Measurements from ENCODE around the gene NLGN3.

The NLGN3 gene

DNA sequence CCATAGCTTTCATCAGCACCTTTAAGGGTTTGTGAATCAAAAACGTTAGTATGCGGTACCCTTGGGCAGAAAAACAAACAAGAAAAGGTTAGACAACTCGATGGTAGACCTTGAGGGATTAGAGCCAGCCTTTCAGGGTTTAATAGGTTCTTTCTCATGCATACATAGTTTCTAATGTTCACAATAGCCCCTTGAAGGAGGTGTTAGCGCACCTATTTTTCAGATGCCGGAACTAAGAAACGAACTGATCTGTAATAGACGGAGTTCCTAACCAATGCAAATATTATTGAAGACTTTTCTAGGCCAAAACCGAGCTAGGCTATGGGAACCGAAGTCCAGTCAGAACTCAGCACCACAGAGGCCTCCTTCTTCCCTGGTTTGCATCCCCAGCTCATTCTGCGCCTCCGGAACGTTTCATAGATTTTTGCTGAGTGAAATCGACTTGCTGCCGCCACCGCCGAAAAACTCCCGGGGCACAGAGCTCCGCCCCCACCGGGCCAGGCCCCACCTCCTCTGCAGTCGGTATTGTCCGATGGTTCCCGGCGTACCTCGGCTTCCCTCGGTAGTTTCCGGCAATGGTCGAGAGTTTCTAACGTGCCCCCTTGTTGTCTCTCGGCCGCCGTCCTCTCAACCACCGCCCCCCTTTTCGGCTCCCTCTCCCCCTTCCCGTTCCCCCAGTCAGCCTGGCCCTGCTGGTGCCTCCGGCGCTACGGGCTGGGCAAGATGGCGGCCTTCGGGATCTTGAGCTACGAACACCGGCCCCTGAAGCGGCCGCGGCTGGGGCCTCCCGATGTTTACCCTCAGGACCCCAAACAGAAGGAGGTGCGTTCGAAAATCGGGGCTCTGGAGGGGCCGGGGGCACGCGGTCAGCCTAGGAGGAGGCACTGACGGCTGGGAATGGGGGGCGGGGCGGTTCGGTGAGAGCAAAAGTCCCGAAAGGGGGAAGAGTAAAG is 26.3 kb upstream of the NLGN3 start, which contains the start of gene MED12:
Gene MED12 (plus strand): TSS at position 565 of the 953 bp plus-strand sequence. CDS start 159 bp downstream, at position 724.
- DNase-seq (ENCODE audit: low read depth) = peak; percentile 68

DNA sequence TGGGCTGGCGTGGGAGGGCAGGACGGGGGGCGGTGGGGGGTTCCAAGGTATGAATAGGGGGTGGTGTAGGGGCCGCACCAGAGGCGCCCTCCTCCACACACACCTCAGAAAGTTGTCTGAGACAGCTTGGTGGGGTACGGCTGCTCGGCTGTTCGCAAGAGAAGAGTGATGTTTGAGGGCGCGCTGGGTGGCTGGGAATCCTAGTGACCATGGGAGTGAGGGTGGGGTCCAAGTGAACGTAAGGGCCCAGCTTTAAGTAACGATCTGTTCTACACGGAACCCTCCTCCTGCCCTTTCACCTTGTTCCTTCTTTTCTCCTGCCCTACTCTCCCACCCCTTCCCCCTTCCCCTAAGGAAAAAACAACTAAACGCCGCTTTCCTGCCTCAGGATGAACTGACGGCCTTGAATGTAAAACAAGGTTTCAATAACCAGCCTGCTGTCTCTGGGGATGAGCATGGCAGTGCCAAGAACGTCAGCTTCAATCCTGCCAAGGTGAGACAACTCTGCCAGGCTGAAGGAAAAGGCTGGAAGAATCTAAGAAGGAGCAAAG is 25.6 kb upstream of the NLGN3 start:
- no peak for DNase-seq (ENCODE audit: low read depth)

DNA sequence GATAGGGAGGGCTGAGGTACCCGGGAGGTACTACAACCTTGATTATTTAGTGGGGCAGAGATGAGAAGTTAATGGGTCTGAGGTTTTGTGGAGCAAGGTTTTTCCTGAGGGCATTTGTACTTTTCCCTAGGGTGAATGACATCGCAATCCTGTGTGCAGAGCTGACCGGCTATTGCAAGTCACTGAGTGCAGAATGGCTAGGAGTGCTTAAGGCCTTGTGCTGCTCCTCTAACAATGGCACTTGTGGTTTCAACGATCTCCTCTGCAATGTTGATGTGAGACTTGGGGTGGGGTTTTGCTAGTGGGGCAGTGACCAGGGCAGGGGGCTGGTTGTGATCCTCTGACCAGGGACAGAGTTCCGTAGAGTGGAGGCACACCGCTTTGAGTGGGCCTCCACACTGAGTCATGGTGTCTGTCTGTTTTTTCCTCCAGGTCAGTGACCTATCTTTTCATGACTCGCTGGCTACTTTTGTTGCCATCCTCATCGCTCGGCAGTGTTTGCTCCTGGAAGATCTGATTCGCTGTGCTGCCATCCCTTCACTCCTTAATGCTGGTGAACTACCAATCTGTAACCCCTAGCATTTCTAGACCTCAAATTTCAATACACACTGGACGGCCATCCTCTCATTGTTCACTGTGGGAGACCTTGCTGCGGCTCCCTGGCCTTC is 16.3 kb upstream of the NLGN3 start:
- no peak for DNase-seq (ENCODE audit: low read depth)

DNA sequence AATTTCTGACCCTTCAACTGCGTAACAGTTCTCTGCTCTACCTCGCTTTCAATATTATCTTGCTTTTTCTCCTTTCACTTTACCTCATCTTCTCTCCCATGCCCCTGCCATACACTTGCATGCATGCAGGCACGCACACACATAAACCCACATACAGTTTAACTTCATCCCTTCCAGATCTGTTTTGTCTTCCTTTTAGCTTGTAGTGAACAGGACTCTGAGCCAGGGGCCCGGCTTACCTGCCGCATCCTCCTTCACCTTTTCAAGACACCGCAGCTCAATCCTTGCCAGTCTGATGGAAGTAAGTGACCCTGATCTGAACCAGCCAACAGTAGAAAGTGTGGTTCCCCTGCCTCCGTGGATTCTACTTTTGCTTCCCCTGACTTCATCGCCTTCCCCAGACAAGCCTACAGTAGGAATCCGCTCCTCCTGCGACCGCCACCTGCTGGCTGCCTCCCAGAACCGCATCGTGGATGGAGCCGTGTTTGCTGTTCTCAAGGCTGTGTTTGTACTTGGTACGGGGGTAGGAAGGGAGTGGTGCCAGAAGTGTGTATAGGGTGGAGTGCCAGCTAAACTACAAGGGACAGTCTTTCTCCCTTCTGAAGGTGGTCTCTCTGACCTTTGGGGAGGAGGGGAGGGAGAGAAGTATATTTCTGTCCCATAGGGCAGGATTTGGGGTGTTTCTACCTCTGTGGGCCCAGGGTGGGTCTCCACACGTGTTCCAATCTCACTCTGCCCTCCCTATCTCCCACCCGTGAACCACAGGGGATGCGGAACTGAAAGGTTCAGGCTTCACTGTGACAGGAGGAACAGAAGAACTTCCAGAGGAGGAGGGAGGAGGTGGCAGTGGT is 15.5 kb upstream of the NLGN3 start:
- DNase-seq (ENCODE audit: low read depth) = peak; percentile 60

DNA sequence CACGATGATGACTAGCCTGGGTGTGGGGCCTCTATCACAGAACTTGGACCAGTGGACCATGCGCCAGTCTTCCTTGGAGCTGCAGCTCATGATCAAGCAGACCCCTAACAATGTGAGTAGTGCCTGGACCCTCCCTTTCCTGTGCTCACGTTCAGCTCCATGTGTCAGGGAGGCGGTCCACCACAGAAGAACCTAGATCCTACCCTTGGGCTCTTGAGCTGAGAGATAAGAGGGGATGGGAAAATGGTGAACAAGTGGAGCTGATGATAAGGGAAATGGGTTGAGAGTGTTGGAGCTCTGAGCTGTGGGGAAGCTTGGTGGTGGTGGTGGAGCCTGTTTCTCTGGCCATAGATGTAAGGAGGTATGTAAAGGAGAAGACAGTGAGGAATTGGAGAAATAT is 13.1 kb upstream of the NLGN3 start:
- no peak for DNase-seq (ENCODE audit: low read depth)

DNA sequence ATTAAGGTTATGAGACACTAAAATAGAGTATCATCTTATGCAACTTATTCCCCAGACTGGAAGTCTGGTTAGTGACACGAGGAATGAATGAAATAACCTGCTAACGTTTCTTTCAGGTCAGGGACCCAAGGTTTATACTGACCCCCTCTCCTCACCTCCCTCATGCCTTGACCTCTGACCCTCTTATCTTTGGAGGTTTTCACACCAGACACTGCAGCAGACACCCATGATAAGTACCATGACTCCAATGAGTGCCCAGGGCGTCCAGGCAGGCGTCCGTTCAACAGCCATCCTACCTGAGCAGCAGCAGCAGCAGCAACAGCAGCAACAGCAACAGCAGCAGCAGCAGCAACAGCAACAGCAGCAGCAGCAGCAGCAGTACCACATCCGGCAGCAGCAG is 4.2 kb upstream of the NLGN3 start:
- no peak for DNase-seq (ENCODE audit: low read depth)

DNA sequence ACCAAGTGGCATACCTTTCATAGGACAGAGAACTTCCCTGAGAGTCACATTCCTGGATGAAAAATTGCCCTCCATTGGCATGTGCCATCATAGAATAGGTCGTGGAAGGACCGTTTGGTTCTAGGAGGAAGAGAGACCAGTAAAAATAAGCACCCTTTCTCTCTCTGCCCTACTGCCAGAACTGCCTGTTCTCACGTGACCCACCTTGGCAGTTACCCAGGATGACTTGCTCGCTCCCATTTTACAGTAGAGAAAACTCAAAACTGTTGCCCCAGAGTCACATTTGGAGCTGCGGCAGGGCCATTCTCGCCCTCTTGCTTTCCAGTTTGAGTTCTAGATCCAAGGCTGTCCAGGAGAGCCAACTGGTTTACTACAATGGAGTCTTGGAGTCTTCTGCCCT is 1.1 kb upstream of the NLGN3 start:
- no peak for DNase-seq (ENCODE audit: low read depth)

DNA sequence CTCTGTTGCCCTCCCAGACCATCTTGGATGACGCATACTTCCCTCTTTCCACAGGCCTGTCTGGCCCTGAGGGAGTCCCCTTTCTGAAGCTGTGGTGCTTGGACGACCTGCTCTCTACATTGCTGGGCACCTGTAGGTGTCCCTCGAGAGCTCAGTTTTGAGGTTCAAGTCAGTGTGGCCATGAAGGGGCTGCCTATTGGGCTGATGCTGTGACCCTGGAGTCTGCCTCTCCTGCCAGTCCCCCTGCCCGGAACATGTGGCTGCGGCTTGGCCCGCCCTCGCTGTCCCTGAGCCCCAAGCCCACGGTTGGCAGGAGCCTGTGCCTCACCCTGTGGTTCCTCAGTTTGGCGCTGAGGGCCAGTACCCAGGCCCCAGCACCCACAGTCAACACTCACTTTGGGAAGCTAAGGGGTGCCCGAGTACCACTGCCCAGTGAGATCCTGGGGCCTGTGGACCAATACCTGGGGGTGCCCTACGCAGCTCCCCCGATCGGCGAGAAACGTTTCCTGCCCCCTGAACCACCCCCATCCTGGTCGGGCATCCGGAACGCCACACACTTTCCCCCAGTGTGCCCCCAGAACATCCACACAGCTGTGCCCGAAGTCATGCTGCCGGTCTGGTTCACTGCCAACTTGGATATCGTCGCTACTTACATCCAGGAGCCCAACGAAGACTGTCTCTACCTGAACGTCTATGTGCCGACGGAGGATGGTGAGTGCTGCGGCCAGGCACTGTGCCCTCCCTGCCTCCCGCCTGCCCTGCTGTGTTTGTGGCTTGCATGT is 3.0 kb downstream of the NLGN3 start:
- no peak for DNase-seq (ENCODE audit: low read depth)

DNA sequence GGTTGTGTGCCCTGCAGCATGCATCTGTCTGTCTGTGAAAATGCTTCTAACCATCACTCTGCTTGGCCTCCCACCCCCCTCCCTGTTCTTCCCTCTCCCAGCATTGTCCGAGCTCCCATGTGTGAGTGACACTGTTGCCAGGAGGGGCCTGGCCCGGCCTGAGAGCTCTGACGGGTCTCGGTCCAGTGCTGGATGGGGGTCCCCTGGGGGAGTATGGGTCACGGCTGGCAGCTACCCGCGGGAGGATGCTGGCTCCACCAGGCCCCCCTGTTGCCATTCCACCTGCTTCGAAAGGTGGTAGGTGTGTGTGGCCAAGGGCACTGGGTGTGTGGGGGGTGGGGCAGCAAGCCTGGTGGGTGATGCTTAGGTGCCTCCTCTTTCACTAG is 3.6 kb downstream of the NLGN3 start:
- no peak for DNase-seq (ENCODE audit: low read depth)

DNA sequence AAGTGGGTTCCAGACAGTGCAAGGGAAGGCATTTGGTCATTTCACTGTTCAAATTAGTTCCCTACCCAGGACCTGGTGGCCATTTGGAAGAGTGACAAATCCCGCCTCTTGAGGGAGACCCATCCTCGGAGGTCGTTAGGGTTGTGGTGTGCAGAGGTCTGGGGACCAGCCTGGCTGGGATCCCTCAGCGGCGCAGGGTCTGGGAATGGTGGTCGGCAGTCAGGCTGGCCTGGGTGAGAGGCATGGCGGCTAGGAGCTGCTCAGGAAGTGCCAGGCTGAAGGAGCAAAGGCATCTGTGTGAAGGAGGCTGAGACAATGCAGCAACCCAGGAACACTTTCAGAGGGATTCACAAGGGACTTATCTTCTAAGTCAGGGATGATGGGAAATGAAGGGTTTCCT is 6.7 kb downstream of the NLGN3 start:
- no peak for DNase-seq (ENCODE audit: low read depth)

DNA sequence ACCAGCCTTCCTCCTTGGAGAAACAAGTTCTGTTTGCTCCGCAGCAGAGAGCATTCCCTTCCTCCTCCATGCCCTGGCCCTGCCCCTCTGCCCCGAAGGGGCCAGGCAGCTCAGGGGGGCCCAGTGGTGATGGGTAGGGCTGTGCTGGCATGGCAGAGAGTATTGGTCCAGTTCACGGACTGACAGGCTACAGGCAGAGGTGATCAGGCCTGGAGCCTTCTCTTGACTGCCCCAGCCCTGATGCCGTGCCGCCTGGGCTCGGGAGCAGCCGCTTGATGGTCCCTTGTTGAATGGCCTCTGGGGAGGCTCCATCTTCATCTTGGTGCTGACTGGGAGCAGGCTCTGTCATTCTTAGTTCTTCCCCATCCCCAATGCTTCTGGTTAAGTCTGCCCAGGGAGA is 9.6 kb downstream of the NLGN3 start:
- DNase-seq (ENCODE audit: low read depth) = no peak

DNA sequence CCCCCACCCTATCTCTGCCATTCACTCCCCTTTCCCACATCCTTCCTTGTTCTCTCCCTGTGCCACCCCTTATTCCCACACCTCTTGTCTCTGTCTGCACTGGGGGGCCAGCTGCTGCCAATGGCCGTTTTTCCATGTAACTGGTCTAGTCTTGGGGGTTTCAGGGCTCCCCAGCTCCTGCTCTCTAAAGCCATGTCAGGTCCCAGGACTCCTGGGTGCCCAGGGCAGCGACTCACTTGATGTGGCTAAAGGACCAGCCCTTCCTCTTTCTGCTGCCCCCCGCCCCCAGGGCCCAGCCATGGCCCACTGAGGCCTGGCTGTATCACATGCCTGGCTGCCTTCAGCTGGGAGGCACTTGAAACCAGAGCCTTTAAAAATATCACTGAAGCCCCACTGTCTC is 10.0 kb downstream of the NLGN3 start:
- no peak for DNase-seq (ENCODE audit: low read depth)

DNA sequence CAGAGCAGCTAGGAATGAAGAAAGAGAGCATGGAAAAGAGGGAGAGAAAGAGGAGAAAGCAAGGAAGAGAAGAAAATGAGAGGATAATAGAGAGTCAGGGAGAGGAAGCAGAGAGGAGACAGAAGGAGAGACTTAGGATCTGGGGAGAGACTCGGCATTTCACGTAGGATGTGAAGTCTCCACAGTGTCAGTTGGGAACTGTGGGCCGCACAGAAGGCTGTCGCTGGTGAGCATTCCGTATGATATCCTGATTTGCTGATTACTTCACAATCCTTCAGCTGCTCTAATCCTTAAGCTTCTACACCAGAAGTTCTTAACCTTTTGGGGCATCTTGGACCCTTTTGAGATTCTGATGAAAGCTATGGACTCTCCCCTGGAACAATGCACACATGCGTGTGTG is 14.0 kb downstream of the NLGN3 start:
- DNase-seq (ENCODE audit: low read depth) = no peak

DNA sequence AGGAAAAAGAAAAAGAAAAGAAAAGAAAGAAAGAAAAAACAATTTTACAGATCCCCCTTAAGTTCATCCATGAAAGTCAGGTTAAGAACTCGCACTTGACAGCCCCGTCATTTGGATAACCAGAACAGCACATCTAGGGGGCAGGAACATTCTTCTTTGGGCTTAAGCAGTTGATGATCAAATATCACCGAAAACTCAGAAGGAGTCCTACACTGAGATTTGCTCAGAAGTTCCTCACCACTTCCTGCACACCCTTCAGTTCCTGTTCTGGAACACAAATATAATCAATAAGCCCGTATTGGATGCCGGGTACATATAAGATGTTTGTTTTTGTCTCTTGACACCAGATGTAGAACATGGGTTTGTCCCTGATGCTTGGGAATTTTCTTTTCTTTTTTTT is 14.7 kb downstream of the NLGN3 start:
- no peak for DNase-seq (ENCODE audit: low read depth)

DNA sequence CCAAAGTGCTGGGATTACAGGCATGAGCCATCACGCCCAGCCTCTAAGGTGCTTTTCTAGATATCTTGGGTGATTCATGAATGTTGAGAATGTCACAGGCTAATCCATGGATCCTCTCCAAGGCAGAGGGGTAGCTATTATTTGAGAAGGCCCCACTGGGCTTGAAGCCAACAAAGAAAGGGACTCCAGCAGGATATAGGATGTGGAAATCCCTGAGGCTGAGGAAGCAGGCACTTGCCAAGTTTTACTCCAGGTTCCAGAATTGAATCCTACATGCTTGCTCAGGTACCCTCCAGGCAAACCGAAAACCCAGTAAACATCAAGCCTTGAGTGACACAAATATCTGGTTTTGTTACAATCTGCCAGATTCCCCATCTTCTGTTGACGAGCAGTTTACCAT is 15.8 kb downstream of the NLGN3 start:
- DNase-seq (ENCODE audit: low read depth) = no peak

DNA sequence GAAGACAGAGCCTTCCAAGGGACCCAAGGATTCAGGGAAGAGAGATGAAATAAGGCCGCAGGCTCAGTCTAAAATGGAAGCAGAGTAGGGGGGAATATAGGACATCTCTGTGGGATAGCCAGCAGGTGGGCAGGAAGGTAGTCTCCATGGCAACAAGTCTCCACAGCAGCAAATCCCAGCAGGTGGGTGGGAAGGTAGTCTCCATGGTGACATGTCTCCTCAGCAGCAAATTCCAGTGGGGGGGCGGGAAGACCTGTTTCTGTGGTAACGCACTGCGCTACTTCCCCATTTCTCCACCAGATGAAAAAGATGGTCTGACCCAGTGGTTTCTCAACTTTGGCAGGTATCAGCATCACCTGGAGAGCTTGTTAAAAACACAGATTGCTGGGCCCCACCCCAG is 18.3 kb downstream of the NLGN3 start:
- no peak for DNase-seq (ENCODE audit: low read depth)

DNA sequence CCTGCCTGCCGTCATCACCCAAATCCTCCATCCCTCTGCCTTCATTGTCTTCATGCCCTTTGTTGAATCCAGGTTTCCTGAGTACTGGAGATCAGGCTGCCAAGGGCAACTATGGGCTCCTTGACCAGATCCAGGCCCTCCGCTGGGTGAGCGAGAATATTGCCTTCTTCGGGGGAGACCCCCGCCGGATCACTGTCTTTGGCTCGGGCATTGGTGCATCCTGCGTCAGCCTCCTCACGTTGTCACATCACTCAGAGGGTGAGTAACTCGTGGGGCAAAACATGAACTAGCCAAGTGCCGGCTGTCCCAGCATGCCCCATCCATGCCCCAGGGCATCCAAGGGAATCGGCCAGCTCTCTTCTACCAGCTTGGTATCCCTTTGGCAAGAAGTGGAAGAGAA is 19.4 kb downstream of the NLGN3 start:
- DNase-seq (ENCODE audit: low read depth) = no peak

DNA sequence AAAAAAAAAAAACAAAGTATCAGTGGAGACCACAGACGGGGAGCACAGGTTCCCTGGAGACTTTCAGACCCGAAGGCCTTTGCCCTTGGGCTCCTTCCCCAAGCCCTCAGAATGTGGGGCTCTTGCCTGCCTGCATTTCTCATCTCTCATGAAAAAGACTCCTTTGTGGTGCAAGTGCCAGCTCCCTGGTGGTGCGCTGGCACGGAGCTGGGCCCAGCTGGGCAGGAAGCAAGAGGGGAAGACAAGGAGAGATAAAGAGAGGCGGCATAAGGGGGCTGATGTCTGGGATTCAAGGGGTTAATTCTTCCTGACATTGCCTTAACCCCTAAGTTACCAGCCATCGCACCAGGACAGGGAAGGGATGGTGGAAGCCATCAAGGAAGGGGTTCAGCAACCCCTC is 21.8 kb downstream of the NLGN3 start:
- no peak for DNase-seq (ENCODE audit: low read depth)

DNA sequence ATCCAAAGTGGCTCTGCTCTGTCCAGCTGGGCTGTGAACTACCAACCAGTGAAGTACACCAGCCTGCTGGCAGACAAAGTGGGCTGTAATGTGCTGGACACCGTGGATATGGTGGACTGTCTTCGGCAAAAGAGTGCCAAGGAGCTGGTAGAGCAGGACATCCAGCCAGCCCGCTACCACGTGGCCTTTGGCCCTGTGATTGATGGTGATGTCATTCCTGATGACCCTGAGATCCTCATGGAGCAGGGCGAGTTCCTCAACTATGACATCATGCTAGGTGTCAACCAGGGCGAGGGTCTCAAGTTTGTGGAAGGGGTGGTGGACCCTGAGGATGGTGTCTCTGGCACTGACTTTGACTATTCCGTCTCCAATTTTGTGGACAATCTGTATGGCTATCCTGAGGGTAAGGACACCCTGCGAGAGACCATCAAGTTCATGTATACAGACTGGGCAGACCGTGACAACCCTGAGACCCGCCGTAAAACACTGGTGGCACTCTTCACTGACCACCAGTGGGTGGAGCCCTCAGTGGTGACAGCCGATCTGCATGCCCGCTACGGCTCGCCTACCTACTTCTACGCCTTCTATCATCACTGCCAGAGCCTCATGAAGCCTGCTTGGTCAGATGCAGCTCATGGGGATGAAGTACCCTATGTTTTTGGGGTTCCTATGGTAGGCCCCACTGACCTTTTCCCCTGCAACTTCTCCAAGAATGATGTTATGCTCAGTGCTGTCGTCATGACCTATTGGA is 22.6 kb downstream of the NLGN3 start:
- no peak for DNase-seq (ENCODE audit: low read depth)

DNA sequence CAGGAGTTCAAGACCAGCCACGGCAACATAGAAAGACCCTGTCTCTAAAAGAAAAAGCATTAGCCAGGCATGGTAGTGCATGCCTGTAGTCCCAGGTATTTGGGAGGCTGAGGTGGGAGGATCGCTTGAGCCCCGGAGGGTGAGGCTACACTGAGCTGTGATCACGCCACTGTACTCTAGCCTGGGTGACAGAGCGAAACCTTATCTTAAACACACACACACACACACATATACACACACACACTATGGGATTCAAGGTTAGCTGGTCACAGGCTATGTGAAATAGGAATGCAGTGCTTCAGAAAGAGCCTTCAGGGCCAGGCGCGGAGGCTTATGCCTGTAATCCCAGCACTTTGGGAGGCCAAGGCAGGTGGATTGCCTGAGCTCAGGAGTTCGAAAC is 23.5 kb downstream of the NLGN3 start:
- no peak for DNase-seq (ENCODE audit: low read depth)

DNA sequence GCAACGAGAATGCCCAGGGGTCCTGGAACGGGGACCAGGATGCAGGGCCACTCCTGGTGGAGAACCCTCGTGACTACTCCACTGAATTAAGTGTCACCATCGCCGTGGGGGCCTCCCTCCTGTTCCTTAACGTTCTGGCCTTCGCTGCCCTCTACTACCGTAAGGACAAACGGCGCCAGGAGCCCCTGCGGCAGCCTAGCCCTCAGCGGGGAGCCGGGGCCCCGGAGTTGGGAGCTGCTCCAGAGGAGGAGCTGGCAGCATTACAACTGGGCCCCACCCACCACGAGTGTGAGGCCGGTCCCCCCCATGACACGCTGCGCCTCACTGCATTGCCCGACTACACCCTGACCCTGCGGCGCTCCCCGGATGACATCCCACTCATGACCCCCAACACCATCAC is 24.9 kb downstream of the NLGN3 start:
- DNase-seq (ENCODE audit: low read depth) = no peak

Data from activated T-cell treated with anti-CD3 and anti-CD28 coated beads for 1 hour (primary cell).